CD4-positive, alpha-beta T cell treated with Interleukin-4 for 4 hours (primary cell): Measurements from ENCODE around the gene PPP6R3.

ENCODE experiments used
- DNase-seq: peaks from one replicate; pipeline ENCODE4 v3.0.0-alpha.2; 2020

PPP6R3 gene

DNA sequence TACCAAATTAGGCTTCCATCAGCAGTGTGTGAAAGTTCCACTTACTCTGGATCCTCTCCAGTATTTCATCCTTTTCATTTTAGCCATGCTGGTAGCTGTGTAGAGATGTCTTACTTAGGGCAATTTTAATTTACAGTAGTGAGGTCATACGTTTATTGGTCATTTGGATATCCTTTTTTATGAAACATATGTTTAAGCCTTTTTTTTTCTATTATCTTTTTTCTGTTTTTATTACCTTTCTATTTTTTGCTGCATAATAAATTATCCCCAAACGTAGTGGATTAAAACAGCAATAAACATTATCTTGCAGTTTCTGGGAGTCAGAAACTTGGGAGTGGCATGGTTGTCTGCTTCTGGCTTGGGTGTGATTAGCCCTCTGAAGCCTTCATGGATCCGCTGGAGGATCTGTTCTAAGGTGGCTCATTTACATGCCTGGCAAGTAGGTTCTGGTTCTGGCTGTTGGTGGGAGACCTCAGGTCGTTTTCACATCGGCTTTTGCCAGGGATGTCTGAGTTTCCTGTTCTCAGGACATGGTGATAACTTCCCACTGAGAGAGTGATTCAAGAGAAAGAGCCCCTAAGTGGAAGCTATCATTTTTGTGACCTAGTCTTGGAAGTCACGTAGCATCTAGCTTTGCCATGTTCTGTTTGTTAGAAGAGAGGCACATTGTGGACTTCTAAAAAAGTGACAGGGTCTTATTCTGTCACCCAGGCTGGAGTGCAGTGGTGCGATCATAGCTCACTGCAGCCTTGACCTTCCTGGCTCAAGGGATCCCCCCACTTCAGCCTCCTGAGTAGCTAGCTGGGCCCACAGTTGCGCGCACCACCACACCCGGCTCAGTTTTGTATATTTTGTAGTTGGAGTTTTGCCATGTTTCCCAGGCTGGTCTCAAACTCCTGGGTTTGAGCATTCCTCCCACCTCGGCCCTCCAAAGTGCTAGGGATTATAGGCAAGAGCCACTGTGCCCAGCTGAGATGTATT, 38.6 kb downstream of the PPP6R3 start:
- no peak for DNase-seq

DNA sequence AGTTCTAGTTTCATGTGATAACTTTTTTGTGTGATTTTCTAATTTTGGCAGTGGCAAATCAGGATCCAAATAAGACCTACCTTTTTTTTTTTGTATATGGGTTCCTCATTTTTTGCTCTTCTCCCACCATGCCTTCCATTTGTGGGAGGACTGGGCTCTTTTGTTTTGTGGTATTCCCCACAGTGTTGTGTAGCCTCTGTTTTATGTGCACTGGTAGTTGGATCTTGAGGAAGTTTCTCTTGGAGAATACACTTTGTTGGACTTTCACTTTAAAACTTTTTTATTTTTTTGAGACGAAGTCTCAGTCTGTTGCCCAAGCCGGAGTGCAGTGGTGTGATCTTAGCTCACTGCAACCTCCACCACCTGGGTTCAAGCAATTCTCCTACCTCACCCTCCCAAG, 39.7 kb downstream of the PPP6R3 start:
- DNase-seq = no peak

DNA sequence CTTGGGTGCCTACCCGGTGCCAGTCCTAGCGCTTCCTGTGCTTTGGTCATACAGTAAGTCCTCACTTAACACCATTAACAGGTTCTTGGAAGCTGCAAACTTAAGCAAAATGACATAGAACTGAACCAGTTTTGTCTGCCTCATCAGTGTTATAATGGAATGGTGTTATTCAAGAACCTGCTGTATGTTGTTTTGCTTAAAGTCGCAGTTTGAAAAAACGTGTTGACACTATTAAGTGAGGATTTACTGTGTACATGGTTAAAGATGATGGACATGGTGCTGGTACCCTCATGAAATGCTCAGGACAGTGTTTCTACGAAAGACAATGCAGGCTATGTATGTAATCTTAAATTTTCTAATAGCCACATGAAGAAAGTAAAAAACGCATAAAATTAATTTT, 41.3 kb downstream of the PPP6R3 start:
- no peak for DNase-seq

DNA sequence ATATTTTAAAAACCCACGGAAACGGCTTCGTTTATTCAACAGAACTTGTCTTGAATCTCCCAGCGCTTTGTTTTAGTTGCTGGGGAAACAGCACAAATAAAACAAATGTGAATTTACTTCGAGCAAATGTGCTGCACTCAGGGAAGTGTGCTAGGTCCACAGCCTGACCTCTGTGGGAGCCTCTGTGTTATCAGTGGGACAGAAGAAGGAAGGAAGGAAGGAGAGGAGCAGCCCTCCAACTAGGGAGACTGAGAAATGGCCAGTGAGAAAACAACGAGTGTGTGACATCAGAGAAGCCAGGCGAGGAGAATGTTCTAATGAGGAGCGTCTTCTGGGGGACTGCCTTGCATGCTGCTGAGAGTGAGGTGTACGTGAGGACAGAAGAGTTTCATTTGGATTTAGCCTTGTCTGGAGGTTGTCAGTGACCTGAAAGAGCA, 42.7 kb downstream of the PPP6R3 start:
- DNase-seq = no peak

DNA sequence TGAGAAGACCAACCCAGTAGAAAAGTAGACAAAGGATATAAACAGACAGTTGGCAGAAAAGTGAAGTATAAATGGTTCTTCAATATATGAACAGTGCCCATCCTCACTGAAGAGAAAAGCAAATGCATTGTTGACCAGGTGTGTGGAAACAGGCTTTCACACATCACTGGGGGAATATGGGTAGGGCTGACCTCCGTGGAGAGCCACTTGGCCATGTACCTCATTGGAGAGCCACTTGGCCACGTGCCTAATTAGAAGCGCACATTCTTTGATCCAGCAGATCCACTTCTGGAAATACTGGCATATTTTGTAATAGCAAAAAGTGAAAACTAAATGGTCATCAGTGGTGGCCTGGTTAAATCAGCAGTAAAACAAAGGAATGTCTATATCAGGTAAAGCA, 43.2 kb downstream of the PPP6R3 start:
- DNase-seq = no peak

DNA sequence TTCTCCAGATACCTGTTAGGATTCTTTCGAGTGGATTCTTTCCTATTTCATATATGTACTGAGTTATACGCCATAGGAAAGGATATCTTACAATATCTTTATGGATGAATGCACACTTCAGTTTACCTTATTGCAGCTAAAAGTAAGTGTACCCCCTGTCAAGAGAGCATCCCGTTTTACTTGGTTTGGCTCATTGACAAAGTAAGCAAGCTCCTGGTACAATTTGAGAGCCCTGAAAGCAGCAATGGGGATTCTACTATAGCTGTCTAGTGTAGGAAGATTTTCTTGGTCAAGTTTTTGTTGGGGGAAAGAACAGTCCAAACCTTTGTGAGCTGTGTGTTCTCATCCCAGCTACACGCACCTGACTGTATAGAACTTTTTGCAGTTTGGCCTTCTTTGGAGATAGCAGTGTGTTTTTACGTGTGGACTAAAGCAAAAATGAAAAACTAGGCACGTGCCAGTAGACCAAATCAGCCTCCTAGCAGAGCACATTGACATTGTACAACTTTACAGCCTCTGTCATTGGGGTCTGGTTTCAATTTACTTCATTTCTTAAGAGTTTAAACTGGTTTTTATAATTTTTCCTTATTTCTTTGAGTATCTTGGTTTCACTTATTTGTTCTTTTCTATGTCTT, 44.0 kb downstream of the PPP6R3 start:
- DNase-seq = no peak

DNA sequence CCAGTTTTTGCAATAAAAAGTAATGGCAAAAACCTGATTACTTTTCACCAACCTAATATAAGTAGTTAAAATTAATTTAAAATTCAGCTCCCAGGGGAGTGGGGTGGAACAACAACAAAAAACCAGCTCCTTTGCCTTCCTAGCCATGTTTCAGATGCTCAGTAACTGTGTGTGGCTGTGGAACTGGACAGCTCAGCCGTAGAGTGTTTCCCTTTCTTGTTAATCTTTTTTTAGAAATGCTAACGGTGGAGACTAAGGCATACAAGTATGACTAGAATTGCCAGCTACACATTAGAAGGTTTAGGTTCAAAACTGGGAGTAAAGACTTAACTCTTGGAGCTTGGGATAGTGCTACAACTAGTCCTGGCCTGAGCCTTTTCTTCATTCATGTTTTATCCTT, 45.0 kb downstream of the PPP6R3 start:
- DNase-seq = no peak

DNA sequence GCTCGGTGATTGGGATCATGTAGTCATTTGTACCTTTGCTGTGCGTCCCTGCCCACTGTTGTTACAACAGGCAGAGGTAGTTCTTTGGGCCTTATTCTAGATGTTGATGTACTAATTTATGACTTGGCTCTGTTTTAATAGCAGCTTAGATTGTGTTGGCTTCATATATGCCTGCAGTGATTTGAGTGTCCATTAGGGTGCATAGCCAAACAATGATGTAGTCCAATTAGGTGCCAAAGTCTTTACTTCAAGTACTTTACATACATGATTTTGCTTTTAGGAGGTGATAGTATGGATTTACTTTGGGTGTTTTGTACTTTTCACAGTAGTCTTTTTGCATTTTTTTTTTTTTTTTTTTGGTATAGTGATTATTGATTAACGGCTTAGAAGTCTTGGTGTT, 46.4 kb downstream of the PPP6R3 start:
- no peak for DNase-seq

DNA sequence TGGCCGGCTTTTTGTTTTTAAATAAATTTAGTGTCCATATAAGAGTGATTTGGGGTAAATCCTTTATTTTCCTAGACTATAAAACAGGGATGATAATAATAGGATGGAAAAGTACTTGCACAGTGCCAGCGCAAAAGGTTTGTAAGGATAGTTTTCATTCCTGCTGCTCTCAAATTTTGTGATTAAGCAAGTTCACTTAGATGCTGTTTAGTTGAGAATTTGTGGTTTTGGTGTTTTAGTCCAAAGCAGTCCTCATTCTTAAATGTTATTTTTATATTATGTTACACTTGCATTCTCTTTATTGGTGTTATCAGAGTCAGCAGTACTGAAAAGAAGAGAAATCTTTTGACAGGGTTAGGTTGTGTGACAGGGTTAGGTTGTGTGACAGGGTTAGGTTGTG, 47.9 kb downstream of the PPP6R3 start:
- DNase-seq = no peak

DNA sequence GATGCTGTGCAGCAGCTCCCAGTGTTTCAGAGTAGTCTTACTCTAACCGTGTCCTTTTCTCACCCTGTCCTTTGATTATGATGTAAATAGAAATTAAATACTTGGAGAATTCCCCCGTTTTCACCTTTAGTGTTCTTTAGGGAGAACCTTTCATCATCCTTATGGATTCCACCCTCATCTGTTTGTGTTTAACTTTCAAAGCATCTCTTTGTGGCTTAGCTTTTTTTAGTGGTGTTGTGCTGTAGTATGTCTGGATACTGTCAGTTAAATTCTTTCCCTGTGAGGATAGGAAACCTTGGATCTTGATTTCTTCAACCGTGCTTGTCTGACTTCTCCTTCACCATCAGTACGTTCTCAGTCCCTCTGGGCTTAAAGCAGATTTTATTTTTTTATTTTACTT, 48.5 kb downstream of the PPP6R3 start:
- no peak for DNase-seq

DNA sequence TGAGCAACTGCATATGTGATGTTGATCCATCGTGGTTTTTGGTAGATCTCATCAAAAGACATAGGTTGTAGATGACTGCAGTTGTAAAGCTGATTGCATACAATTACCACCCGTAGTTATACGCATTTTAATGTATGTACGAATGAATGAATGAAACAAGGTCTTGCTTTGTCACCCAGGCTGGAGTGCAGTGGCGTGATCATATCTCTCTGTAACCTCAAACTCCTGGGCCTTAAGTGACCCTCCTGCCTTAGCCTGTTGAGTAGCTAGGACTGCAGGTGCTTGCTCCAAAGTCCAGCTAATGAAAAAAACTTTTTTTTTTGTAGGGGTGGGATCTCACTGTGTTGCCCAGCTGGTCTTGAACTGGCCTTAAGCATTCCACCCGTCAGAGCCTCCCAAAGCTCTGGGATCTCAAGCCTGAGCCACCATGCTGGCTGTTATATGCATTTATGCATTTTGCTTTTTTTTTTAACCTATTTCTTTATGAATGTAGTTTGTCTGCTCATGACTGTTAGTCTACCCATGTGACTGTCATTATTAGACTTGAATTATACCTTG, 53.5 kb downstream of the PPP6R3 start:
- DNase-seq = no peak

DNA sequence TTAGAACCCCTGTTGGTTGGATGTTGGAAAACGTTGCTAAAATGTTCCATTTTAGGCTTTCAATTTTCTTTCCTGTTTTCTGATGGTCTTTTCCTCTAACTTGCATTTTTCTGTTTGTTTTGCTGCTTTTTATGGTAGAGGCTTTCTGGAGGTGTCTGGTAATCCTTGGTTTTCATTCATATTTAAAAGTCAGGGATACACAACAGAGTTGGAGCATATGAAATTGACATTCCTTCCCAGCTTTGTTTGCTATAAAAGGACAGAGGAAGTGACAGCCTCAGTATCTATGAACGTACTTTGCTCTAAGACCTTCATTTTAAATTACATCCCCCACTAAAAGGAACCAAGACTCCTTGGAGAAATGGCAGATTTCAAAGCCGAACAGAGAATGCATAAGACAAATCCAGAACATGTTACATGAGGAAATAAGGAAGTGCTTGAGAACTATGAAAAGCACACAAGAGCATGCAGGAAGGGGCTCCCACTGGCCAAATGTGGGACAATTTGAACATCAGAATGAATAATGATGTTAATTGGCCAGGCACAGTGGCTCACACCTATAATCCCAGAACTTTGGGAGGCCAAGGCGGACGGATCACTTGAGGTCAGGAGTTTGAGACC, 56.7 kb downstream of the PPP6R3 start:
- no peak for DNase-seq

DNA sequence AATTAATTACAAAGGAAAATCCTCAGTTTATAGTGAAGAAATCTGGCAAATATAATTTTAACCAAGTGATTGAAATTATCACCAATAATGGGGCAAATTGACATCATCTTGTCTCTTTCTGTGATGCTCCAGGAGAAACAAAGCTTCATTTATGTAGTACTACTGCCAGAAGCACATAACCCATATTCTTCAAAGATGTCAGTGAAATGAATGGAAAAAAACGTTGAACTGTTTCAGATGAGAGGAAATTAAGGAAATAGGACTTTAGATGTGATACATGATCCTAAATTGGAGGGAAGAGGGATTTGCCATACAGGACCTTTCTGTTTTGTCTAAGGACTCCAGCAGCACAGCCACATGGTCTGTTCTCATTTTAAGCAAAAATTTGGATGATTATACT, 57.6 kb downstream of the PPP6R3 start:
- DNase-seq = no peak

DNA sequence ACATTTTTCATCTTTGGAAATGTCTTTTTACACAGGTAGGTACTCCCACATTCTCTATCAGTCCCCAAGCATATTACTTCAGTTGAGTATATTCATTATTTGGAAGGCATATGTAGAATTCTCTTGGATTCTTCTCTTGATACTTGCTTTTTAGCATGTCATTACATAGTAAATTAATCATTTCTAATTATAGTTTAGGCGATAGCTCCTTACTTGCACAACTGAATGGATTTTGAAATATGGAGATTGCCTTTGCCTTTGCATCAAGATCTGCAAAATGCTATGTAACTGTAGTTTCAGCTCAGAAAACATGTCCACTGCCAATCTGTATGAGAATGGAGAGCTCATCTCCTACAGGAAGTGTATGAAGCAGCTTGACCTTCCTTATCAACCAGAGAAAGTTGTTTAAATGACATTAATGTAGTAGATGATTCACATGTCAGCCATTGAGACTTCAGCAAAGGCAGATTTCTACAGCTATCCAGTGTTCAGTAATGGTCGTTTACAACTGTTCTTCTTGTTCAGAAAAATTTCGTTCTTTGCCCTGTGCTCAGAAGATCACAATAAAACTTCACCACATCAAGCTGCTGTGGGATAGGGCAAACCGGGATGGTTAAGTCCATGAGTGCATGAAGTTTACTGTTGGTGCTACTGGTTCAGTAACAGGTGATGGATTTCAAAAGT, 61.6 kb downstream of the PPP6R3 start:
- DNase-seq = no peak

DNA sequence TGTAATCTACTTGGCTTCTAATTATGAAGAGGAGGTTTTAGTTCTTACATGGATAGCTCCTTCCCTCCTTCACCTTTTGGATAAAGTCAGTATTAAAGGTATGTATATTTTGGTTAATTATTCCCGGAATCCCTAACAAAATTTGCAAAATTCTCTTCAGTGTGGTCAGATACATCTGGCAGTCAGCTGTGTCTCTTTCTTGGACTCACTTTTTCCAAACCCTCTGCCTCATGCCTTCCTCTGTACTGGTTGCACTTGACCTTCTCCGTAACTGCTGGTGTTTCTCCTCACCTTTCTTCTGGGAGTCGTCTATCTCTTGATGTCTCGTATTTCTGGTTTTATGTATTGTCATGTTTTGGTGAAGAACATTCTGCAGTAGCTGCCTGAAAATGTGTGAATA, 62.5 kb downstream of the PPP6R3 start:
- DNase-seq = no peak

DNA sequence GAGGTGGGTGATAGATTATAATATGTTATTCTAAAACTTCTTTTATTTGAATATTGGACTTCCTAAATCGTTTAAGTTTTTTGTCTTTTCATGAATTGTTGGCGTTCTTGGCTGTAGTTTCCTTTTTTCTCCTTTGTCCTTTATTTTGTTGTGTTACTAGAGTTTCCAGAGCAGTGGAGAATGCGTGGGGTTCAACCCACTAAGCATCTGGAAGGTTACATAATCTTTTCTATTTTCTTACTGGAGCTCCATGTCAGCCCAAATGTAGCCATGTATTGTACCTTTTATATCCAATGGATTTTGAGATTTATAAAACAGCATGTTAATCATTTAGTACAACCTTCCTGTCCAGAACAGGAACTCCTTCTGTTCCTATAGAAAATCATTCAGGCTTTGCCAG, 63.2 kb downstream of the PPP6R3 start:
- DNase-seq = no peak

DNA sequence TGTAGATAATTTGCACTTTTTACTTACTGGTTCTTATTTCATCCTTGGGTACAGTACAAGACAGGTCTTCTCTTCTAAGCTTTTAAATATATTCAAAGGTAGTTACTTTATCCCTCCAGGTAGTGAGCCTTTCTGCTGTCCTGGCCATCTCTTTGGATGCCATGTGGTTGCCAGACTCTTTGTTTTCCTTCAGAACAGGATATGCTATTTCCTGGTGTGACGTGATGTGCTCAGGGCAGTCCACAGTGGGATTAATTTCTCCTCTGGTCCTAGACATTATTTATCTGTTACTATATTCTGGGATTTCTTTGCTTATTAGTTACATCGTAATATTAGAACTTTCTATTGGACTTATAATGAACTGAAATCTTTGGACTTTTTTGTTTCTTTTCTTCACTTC, 63.7 kb downstream of the PPP6R3 start:
- DNase-seq = no peak

DNA sequence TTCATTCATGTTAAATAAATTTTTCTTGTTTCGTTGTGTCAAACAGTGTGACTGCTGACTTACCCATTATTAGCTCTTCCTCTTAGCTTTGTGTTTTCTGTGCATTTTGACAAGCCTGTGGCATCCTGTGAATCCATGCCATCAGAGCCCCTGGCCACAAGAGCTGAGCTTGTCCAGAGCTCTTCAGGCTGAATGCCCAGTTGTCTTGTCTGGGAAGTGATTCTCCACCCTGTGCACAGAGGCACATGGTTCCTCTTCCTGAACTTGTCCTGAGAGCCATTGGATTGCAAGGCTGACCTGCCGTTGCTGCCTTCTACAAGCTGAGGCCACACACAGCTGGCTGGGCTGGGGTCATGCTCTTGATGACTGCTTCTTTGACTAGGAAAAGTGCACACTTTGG, 64.1 kb downstream of the PPP6R3 start:
- DNase-seq = no peak

DNA sequence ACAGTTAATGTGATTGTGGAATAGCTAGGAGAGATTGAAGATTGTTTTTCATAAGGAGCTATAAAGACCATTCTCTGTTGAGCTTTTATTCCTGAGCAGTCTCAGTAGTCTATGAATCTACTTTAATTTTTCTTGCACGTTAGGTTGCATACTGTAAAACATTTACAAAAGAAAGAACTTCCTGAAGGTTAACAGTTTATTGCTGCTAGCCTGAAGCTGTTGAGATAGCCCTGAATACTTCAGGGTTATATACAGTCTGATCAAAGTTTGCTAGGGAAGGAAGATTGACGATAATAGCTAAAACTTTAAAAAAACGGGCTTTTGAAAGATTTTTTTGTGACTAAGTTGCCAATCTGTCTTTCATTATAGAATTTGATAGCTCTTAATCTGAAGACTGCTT, 64.8 kb downstream of the PPP6R3 start:
- DNase-seq = no peak

DNA sequence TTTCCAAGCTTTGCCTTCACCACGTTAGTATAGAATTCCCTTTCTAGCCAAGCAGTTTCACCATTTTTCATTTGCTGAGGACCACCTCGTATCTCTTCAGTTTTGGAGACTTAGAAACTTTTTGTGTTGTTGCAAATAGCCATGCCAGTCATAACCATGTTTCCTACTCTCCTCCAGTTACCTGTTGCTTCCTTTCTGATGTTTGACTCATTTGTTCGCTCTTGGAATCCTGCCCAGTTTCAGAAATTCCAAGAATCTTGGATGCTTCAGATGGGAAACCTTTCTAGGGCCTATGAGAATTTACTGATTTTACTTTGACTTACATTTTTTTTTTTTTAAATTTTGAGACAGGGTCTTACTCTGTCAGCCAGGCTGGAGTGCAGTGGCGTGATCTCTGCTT, 65.4 kb downstream of the PPP6R3 start:
- DNase-seq = no peak

DNA sequence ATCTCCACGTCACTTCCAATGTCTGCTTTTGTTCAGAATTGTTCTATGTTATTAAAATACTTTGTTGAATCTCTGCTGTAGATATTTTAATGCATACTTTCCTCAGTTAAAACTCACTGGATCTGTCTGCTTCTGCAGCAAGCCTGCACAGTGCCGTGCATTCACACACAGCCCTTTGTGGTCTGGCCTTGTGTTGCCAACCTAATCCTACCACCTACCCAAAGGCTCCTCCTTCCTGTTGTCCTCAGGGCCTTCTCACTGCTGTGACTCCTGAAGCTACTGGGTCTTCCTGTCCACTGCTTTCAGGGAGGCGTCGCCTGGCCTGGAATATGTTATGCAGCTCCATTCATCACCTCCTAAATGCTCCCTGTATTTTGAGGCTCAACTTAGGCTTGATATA, 67.0 kb downstream of the PPP6R3 start:
- no peak for DNase-seq

DNA sequence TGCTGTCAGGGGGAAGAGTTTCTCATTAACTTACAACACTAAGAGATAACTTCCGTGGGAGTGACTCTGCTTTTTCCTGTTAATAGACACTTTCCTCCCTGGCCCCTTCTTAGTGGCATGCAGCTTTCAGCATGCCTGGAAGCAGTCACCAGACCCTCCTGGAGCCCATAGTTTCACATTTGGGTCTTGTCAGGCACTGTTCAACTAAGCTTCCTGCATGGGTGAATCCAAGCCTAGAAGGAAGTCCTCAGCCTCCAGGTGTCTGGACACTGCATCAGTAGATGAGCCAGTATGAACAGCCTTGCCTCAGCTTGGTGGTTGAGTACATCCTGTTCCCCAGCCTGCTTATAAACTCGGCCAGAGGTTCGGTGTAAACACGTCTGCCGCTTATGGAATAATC, 68.1 kb downstream of the PPP6R3 start:
- peak; percentile 19 for DNase-seq

DNA sequence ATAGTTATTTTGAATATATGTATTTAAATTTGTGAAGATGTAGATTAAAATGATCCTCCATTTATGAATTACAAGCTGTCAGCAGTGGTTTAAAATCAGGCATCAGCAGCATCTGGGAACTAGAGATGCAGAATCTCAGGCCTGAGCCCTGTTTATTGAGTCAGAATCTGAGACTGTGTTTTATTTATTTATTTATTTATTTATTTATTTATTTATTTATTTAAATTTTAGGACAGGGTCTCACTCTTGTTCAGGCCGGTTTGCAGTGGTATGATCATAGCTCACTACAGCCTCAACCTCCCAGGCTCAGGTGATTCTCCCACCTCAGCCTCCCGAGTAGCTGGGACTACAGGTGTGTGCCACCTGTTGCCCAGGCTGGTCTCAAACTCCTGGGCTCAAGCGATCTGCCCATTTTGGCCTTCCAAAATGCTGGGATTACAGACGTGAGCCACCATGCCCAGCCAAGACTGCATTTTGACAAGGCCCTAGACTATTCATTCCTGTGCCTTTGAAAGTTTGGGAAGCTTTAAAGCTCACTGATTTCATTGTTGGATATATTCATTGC, 70.7 kb downstream of the PPP6R3 start:
- DNase-seq = no peak
